NCI-H1092 (cell line): ENCODE results near the gene C4orf33.

Source experiments
- DNase-seq: peaks from one replicate; lab custom pipeline; 2025; lab: John Stamatoyannopoulos, UW

Gene C4orf33

DNA sequence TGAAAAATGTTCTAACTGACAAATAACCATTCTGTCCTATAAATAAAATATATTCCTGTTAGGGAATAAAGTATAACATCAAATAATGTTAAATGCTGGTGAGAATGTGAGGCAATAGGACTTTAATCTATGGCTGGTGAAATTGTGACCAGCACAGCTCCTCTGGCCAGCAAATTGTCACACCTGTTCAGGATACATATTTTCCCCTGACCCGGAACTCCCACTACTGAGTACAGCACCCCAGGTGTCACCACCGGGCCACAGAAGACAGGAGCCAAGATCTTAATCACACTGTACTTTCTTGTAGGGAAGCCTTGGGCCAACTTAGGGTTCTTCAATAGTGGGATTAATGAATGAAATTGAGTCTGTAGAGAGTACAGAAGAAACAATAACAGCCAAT lies 33.2 kb downstream of the C4orf33 start:
- DNase-seq = no peak

- DNase-seq = no peak
Measured at GRCh38 chr4:129131343-129131742, 35.4 kb downstream of the C4orf33 start.

DNA sequence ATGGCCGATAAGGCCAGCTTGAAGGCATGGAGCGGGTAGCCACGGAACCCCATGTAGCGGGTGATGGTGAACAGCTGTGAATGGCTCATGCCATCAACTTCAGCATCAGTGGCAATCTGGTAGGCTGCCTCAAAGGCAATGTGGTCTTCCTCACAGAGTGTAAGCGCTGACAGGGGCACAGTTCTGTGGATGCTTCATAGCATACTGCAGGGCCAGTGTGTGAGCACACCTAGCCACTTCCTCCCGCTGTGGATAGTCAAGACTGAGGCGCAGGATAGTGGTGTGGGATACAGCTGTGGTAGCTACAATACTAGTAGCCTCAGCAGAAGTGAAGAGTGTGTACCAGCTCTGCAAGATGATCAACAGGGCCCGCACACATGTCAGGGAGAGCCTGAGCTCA lies 40.5 kb downstream of the C4orf33 start:
- no peak for DNase-seq

GRCh38 chr4:129138810-129139496 lies 43.0 kb downstream of the C4orf33 start:
- no peak for DNase-seq

- DNase-seq = no peak
Measured at GRCh38 chr4:129140521-129140920, 44.6 kb downstream of the C4orf33 start.

GRCh38 chr4:129143359-129143758 lies 47.4 kb downstream of the C4orf33 start:
- no peak for DNase-seq

GRCh38 chr4:129144755-129145206 lies 48.8 kb downstream of the C4orf33 start:
- no peak for DNase-seq

DNA sequence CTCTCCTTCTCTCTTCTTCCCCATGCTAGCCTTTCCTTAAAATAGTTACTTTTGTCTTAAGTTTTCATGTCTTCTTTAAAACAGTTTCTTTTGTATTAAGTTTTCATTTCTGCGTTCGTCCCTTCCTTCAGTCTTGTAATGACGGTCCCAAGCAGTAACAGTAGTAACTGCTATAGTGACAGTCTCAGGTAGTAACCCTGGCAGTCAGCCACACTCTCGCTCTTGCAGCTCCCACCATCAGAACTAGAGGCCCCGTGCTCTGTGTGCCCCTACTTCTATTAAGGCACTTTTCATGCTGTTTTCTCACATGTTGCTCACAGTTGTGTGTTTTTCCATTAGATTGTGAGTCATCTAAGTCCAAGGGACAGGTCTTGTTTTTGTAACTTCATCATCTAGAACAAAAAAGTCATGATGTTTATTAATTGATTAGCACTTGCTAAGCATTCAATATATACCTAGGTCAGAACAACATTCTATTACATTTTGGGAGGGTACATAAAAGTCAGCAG lies 49.3 kb downstream of the C4orf33 start:
- DNase-seq = no peak

DNA sequence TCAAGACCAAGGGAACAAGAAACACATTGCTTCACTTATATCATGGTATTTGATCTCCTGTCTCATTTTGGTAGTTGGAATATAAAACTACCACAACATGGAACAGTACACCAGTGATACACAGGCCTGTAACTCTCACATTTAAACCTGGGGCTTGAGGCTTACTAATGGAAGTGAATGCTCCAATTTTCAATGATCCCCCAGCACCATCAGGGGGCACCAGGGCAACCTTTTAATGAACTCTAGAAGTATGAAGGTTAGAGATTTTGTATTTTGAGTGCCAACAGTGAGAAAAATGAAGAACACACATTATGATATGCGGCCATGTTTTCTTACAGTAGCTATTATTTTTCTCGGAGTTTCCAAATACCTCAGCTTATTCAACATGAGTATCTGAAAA lies 50.7 kb downstream of the C4orf33 start:
- no peak for DNase-seq

DNA sequence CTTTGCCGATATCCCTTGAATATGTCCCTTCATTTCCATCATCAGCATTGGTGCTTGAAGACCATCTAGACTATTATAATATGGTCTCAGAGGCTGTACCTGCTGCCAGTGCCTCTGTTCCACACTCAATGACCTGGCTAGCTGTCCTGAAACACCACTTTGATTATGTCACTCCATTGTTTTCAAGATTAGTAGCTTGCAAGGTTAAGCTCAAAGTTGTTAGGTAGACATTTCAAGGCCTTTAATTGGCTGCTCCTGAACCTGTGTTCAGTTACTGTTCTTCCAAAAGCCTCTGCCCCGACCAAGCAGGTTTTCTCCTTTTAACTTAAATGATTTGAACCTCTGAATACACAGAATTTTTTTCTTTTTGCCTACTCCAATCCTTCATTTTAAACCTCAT lies 52.9 kb downstream of the C4orf33 start:
- DNase-seq = no peak

DNA sequence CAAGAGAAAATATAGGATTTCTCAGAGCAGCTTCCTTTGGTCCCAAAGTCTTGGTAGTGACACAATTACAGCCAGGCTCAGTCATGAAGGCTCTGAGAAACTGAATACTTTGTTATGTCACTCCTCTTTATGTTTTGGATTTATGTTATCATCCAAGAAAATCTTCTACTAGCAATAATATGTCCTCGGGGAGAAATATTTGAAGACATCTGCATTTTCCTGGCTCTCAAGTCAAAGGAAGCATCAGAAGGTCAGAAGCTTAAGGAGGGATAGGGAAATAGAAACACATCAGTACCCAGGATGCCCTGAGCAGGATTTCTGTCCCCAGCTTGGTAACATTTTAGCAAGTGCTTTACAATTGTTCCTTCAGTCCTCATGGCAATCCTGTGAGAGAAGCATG lies 54.0 kb downstream of the C4orf33 start:
- DNase-seq = no peak

DNA sequence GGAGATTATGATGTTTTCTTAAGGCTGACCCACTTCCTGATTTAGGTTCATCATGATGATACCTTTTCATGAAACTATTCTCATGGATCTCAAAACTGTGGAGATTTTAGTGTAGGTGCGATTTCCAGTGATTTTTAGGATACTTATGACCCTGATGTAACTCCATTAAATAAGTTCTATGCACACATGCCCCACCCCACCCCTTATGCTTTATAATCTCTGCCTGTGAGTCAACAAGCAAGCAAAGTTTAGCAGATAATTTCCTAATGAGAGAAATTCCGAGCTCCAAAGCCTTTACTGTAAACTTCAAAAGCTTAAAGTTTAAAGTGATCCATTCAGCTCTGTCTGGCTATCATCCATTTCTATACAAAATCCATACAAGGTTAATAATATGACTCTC lies 56.4 kb downstream of the C4orf33 start:
- DNase-seq = no peak

- no peak for DNase-seq
Measured at GRCh38 chr4:129153700-129154099, 57.7 kb downstream of the C4orf33 start.

- no peak for DNase-seq
Measured at GRCh38 chr4:129162450-129162849, 66.5 kb downstream of the C4orf33 start.

GRCh38 chr4:129163427-129163826 lies 67.5 kb downstream of the C4orf33 start:
- no peak for DNase-seq

DNA sequence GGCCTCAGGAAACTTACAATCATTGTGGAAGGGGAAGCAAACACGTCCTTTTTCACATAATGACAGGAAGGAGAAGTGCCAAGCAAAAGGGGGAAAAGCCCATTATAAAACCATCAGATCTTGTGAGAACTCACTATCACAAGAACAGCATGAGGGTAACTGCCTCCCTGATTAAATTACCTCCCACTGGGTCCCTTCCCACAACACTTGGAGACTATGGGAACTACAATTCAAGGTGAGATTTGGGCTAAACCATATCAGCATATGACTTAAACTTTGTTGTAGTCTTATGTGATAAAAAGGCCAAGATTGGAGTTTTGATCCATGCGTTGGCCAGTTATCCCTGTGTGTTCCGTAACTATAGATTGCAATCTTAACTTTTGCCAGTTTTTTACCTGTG lies 68.3 kb downstream of the C4orf33 start:
- no peak for DNase-seq
